AG04450 (cell line): Measurements from ENCODE around the gene DIP2C. TPM values are rescaled to one million over a fixed set of nuclear protein-coding genes. Genes with fewer than 3 reads are reported as not detected.

Source experiments
- CTCF ChIA-PET: fragments of 300-600, 350-600 bp; formaldehyde crosslinking; extraction: SDS; loops from one replicate; lab custom pipeline; 2022; ENCODE audit warnings: antibody characterized with exemption, inconsistent platforms; lab: Charles Lee
- POLR2A ChIA-PET: fragments of 350-600 bp; formaldehyde crosslinking; extraction: SDS; loops from one replicate; lab custom pipeline; 2021; ENCODE audit warnings: antibody characterized with exemption, inconsistent platforms; lab: Yijun Ruan, JAX
- DNase-seq: peaks from one replicate; pipeline ENCODE4 v3.0.0-alpha.2; 2011; ENCODE audit warnings: low read depth, low spot score
- H3K27ac ChIP-seq: one replicate; pipeline ENCODE4 v1.5.1; 2012; ENCODE audit warnings: low read depth, low read length, control low read depth
- H3K27me3 ChIP-seq: one replicate; pipeline ENCODE4 v1.6.0; 2012; ENCODE audit warnings: low read length; ENCODE audit not compliant: control insufficient read depth, insufficient read depth
- H3K4me3 ChIP-seq: 2 replicates; pipeline ENCODE4 v1.5.1; 2011; ENCODE audit warnings: mild to moderate bottlenecking, low read depth, low read length, control low read depth
- H3K9me3 ChIP-seq: 2 replicates; pipeline ENCODE4 v1.5.1; 2012; ENCODE audit warnings: low read length; ENCODE audit not compliant: control insufficient read depth, insufficient read depth
- polyA plus RNA-seq: library from polyadenylated mRNA; depleted of rRNA; stranded (reverse); fragments of >200 nt; gene quantifications from 2 replicates; pipeline ENCODE4 v1.2.3, GENCODE V29; 2011
- TF ChIP-seq, protein P1 (sequence below): IDR thresholded peaks from 2 replicates; pipeline ENCODE4 v1.5.1; 2011; ENCODE audit warnings: low read depth, low read length, control low read depth, inconsistent platforms

Gene DIP2C
- polyA plus RNA-seq, 1 experiment = 9.6 TPM

DNA sequence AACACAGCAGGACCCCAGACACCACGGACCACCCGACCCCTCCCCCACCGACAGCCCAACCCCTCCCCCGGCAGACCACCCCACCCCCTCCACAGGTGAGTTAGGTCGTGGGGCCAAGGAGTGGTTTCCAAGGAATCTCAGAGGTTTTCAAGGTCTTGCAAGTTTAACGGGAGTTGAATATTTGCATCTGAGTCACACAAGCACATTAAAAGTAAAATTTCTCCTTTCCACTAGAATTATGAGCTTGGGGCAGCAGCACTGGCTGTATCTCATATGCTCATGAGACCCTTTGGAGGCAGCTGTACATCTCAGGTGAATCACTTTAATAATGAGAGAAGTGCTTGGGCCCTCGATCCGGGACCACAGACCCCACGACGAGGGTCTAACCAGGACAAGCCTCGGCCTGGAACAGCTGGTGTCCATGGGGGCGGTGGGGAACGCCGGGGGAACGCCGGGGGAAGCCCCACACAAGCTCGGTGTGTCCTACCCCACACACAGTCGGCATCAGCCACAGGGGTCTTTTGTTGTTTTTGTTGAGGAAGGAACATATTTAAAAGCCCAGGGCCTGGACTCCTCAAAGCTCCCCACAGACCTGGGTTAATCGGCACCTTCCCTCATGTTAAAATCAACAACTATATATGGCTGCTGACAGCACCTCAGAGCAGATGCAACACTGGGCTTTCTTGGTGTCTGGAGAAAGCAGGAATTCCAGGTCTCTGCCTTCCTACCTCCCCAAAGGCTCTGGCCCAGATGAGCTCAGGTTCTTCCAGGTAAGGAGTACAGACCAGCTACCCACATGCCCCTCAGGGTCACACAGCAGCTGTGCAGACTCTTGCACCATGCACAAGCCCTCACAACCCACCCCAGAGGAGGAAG lies 130.3 kb downstream of the DIP2C start:
- POLR2A ChIA-PET = interaction anchor here (0.5 kb wide), 1 partner anchor 455 kb away, joined by 4 read pairs; no protein-coding TSS in a partner anchor
- Histone ChIP-seq H3K4me3 (no peak overlapping the region), H3K27ac (no peak overlapping the region), H3K27me3 (no peaks in the 10 kb centered on the region), H3K9me3 (peaks cover 4% of the 10 kb centered on the region)
- TF ChIP-seq, protein P1, sequence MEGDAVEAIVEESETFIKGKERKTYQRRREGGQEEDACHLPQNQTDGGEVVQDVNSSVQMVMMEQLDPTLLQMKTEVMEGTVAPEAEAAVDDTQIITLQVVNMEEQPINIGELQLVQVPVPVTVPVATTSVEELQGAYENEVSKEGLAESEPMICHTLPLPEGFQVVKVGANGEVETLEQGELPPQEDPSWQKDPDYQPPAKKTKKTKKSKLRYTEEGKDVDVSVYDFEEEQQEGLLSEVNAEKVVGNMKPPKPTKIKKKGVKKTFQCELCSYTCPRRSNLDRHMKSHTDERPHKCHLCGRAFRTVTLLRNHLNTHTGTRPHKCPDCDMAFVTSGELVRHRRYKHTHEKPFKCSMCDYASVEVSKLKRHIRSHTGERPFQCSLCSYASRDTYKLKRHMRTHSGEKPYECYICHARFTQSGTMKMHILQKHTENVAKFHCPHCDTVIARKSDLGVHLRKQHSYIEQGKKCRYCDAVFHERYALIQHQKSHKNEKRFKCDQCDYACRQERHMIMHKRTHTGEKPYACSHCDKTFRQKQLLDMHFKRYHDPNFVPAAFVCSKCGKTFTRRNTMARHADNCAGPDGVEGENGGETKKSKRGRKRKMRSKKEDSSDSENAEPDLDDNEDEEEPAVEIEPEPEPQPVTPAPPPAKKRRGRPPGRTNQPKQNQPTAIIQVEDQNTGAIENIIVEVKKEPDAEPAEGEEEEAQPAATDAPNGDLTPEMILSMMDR = no peak
- no peak for DNase-seq
- CTCF ChIA-PET = no interaction called here

DNA sequence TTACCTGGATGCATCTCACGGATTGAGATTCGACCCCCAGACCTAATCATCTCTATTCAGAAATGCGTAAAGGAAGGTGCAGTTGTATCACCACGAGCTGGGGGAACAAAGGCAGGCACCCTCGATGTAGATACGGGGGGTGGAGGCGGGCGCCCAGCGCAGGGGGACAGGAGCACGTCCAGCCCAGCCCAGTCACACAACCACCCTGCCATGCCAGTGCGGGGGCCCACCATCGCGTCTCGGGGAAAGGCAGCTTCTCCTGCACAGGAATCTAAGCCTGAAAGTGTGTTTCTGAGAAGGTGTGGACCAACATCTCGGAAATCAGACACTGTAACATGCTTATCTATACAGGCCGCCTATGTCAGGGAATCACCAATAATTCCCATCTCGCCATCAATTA lies 131.1 kb downstream of the DIP2C start:
- Histone ChIP-seq H3K27me3 (no peaks in the 10 kb centered on the region), H3K4me3 (no peak overlapping the region), H3K9me3 (no peaks in the 10 kb centered on the region; the same call in 1 of the 2 replicates), H3K27ac (peak overlapping the region; percentile 11)
- TF ChIP-seq, protein P1 = no peak
- POLR2A ChIA-PET = interaction anchor here (0.5 kb wide), 1 partner anchor 456 kb away, joined by 4 read pairs; no protein-coding TSS in a partner anchor
- DNase-seq = no peak
- CTCF ChIA-PET = no interaction called here

DNA sequence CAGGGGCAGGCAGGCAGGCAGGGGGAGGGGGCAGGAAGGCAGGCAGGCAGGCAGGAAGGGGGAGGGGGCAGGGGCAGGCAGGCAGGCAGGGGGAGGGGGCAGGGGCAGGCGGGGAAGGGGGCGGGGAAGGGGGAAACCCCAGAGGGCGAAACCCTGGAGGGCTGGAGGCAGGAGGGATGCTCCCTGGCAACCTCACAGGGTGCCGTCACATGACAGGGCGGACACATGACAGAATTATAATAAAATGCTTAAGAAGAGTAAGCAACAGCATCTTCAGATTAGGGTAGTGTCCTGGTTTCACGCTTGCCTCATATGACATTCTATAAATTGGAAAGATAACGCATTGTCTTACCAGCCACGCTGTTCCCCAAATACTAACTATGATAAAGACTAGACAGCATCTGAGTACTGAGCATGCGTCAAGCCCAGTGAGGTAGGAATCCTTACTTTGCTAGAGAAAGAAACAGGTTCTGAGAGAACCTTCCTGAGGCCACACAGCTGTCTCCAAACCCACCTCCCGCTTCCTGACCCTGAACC lies 131.6 kb downstream of the DIP2C start:
- TF ChIP-seq, protein P1 = no peak
- no peaks in the 10 kb centered on the region for H3K27me3 ChIP-seq
- CTCF ChIA-PET = no interaction called here
- POLR2A ChIA-PET = no interaction called here
- DNase-seq = no peak
- no peaks in the 10 kb centered on the region; the same call in 1 of the 2 replicates for H3K9me3 ChIP-seq
- no peak overlapping the region for H3K4me3 ChIP-seq
- H3K27ac ChIP-seq = peak overlapping the region; percentile 11

DNA sequence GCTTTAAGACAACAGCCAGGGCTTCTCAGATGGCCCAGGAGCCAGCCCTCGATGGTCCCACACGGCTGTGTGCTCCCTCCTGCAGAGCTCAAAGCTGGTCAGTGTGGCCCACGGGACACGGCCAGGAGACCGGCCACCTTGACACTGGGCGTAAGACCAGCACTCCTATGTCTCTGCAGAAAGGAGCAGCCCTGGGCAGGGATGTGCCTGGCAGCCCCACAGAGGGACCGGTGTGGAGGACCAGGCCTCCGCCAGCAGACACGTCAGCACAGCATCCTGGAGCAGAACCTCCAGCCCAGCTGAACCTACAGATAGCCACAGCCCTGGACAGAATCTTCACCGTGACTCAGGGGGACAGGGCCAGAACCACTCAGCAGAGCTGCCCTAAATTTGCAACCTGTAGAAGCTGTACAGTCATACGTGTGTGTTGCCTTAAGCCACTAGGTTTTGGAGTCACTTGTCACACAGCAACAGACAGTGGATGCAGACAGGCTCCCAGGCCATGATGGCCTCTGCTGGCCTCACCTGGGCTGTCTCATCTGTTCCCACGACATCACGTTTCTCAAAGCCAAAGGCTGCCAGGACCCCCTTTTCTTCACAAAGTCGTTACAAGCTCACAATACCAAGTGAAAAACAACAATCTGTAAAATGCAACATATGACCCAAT lies 132.4 kb downstream of the DIP2C start:
- no peak overlapping the region for H3K27ac ChIP-seq
- ChIA-PET CTCF (no interaction called here), POLR2A (no interaction called here)
- TF ChIP-seq, protein P1 = no peak
- H3K9me3 ChIP-seq = no peaks in the 10 kb centered on the region; the same call in 1 of the 2 replicates
- no peaks in the 10 kb centered on the region for H3K27me3 ChIP-seq
- DNase-seq = no peak
- no peak overlapping the region for H3K4me3 ChIP-seq
